Erythroblast (primary cell): ENCODE results near the gene TACR2.

Experiments
- DNase-seq, 2 experiments: peaks; one replicate each; lab custom pipeline; 2025; lab: John Stamatoyannopoulos, UW
- GATA1 ChIP-seq: IDR thresholded peaks from 2 replicates; pipeline ENCODE4 v1.6.1; 2011; ENCODE audit warnings: low read depth, mild to moderate bottlenecking, control low read depth, low read length, moderate library complexity
- POLR2A ChIP-seq: IDR thresholded peaks from 2 replicates; pipeline ENCODE4 v1.6.1; 2011; ENCODE audit warnings: mild to moderate bottlenecking, low read length

TACR2 gene

DNA sequence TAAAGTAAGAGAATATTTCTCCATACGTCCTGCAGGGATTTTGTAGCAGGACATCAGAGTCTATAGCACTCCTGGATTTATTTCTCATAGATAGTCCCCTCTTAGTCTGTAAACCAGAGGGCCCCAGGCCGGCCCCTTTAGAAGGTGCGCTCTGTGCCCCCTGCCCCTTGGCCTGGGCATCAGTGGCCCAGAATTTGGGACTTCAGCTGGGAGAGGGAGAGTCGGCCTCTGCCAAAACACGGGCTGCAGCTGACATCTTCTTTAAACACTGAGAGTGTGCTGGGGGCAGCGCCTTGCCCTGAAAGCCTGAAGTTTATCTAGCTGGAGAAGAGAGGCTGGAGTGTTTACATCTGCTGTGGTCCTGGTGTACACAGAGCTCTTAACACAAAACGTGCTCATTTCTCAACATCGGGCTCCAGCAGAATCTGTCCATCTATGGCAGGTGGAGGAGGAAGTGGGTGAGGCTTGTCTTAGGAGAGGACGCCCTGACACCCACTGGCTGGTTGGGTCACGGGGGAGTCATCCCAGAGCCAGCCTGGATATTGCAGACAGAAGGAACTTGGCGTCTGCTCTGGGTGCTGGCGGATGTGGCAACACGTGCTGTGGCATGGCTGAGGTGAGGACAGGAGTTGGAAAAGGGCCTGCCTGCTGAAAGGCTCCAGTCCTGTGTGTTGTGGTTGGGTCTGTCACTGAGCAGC is 5.0 kb upstream of the TACR2 start:
- TF ChIP-seq POLR2A (no peak), GATA1 (no peak)

DNA sequence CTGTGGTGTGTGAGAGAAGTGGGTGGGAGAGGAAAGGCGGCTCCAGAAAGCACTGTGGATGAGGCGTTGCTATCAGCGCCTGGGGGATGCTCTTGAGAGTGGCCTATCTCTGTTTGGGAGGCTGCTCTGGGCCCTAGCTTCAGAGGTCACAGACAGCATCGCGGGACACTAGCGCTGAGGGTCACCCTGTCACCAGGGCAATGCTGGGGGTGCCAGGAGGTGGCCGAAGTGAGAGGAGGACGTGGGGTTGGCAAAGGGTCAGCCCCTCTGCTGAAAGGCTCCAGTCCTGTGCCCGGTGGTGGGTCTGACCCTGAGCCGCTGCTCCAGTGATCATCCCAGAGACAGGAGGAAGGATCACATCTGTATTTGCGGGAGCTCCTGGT is 3.0 kb upstream of the TACR2 start:
- no peak for TF ChIP-seq POLR2A
- TF ChIP-seq GATA1, result no peak
- no peak for DNase-seq

More for the DNA sequence above, 5.0 kb upstream of the TACR2 start:
- no peak for DNase-seq

DNA sequence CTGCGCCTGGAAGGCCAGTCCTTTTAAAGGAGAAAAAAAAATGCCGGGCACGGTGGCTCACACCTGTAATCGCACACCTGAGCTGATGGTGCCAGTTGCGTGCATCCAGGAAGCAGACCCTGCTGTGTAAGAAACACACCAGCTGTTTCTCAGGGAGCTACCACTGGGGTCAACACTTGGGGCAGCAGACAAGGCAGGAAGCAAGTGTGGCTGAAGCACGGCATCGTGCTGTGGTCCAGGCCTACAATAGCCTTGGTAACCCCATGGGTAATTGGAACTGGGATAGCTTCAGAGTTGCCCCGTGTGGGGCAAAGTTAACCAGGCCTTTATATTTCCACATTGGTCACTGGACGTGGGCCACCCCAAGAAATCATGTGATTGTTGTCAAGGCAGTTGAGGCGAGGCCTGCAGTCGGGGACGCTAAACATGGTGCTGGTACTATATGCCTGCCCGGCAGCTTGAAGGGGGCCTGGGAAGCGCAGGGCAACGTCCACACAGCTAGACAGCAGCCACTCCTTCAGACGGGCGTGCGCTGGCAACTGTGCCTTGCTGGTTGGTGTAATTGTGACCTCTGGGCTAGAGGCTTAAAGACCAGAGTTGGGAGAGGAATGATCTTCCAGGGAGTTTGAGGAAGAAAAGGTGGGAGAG is 2.5 kb upstream of the TACR2 start:
- DNase-seq, result no peak
- TF ChIP-seq GATA1 (no peak), POLR2A (no peak)

DNA sequence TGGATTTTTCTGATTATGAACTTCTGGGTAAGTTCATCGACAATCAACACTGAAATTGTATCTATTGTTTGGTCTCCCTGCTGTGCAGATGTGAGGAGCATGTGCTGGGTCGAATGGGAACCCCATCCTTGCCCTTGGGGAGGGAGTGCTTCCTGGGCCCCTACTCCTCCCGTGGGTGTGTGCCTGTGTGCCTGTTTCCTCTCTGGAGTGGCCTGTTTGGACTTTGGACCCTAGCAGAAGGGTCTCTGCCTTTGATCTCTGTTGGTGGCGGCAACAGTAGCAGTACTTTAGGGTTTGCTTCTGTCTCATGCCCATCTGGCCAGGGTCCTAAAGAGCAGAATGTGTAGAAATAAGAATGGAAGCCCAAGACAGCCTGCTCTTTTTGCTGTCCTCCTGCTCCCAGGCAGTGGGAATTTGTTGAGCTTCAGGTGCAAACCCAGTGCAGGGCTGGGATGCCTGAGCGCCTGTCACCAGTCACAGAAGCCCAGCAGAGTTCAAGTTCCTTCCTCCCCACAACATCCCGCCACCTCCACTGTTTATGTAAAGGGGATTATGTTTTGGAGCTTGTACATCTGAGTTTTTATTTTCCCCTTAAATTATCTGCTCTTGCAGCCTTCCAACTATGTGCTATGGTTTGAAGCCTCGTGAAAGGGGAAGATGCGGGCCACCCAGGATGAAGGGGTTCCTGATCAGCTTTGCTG is 1.5 kb upstream of the TACR2 start:
- no peak for DNase-seq
- TF ChIP-seq GATA1, result no peak
- no peak for TF ChIP-seq POLR2A

DNA sequence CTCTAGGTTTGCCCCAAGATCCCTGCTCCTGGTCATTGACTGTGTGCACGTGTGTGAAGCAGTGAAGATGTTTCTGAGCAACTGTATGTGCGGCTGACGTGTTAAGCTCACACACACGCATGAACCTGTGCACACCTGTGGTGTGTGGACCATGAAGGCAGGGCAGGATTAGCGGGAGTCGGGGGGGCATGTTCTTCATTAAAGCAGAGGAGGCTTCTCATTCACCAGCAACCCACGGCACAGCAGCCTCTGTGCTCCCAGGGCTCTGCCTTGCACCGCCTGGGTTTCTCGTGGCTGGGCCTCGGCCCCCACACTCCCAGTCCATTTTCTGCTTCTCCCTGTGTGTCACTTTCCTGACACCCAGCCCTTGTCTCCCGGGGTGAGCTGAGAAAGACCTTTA is 824 bp upstream of the TACR2 start:
- no peak for TF ChIP-seq POLR2A
- TF ChIP-seq GATA1, result no peak
- no peak for DNase-seq

DNA sequence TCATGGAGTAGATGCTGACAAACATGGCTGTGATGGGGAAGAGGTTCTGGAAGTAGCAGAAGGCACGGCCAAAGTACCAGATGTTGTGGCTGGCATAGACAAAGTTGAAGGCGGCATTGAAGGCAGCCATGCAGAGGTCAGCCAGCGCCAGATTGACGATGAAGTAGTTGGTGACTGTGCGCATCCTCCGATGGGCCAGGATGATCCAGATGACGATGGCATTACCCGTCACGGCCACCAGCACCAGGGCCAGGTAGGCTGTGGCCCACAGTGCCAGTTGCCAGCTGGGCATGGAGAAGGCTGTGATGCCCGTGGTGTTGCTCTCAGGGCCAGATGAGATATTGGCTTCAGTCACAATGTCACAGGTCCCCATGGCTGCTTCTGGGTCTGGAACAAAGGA is 767 bp downstream of the TACR2 start:
- no peak for TF ChIP-seq POLR2A
- TF ChIP-seq GATA1, result no peak
- DNase-seq, result no peak

DNA sequence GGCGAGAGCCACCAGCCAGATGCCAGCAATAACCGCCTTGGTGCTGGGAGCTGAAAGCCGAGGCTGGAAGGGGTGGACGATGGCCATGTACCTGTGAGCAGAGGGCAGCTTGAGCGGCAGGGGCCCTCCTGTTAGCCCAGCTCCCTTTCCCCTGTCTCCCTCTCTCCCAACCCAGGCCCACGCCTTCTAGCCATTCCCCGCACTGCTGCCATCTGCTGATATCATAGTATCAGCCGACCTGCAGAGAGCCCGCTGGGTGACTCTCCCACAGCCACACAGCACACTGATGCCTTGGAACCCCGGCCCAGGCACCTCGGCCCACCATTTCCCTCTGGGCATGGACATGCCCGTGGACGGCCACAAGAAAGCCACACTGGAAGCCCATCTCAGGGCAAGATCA is 1.7 kb downstream of the TACR2 start:
- DNase-seq, result no peak
- TF ChIP-seq GATA1, result no peak
- TF ChIP-seq POLR2A, result no peak

DNA sequence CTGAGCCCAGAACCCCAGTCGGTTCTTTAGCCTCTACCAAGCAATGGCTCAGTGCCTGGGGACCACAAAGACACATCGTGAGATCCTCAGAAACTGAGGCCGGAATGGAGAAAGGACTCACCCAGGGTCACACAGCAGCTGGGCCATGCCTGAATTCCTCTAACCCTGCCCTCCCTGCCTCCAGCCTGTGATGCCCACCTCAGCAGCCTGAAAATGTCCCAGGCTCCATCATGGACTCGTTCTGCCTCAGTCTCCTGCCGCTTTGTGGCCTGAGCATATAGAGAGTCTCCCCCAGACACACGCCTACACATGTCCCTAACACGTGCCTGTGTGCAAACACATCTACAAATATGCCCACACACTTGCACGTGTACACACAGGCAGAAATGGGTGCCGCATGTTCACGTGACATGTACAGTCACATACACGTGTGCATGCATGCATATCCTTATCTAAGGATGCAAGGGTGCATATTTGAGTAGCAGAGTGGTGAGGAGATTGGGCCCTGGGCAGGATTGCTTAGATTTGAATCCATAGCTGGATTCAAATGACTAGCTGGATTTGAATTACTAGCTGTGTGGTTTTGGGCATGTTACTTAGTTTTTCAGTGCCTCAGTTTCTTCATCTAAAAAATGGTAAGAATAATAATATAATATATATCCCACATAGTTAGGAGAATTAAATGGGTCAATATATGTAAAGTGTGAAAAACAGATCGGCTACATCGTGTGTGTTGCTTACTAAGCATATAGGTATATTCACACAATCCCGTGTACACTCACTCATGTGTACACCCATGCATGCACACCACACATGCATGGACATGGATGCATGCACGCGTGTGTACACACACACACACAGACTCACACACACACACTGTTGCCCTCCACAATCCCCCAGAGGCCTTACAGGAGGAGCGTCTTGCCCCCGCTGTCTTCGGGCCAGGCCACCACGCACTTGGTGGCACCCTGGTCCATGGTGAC is 2.4 kb downstream of the TACR2 start:
- no peak for DNase-seq
- TF ChIP-seq GATA1 (no peak), POLR2A (no peak)

DNA sequence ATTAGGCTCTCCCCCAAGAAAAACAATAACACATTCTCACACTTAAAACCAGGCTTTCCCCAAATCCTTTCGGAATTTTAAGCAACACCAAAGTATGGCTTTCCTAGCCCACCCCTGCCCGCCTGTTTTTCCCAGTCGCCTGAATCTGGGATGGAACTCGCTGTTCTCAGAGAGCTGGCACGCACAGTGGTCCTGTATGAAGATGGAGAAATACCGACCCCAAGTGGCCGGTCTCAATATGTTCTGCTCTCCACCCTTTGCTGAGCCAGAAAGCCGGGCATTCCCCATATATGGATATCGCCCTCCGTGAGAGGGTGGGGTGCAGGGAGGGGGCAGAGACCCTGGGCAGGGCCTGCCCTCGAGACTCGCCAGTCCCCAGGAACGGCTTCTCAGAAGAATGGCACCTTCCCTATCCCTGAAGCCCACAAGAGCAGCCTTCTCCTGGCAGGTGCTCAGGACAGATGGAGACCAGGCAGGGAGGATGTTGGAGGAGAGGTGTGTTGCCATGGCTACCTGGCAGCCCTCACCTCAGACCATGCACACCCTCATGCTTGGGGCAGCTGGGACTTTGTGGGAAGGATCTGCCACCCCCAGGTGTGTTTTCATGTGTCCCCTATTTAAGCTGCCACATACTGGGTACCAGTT is 3.4 kb downstream of the TACR2 start:
- TF ChIP-seq GATA1, result no peak
- TF ChIP-seq POLR2A, result no peak
- DNase-seq, result peak; percentile 53 to 74

DNA sequence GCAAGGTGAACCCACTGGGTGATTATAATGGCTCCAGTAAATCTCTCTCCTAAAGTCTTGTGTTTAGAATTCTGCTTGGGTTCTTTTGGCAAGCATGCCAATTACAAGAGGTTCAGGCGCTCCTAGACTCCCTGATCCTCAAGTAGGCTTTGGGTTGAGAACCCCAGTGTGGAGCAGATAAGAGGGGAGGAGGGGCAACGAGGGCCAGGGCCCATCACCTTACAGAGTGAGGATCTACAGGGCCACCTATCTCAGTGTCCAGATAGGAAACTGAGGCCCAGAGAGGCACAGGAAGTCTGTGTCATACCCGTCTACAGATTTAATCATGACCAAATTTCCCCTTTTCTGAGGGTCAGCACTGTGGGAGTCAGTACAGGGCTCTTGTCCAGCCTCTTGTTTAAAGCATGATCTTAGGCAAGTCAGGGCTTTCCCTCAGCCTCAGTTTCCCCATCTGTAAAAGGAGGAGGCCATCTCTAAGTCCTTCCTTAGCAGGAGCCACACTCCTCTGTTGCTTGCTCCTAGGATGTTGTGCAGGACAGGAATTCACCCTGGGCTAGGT is 4.4 kb downstream of the TACR2 start:
- TF ChIP-seq POLR2A (no peak), GATA1 (no peak)

DNA sequence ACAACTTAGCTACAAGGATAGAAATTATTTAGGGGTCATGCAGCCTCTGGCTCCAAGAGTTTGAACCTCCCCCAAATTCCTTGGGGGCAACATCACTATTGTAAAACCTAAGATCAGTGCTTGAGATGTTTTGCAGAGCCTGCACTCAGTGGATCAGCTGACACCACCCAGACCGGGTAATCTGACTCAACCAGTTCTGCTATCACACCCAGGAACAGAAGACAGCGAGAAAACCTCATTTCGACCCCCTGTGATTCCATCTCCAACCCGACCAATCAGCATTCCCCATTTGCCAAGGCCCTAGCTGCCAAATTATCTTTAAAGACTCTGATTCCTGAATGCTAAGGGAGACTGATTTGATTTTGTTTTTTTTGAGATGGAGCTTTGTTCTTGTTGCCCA is 5.2 kb downstream of the TACR2 start:
- peak; percentile 55 to 79 for DNase-seq
- no peak for TF ChIP-seq GATA1
- no peak for TF ChIP-seq POLR2A

More for the DNA sequence above, 4.4 kb downstream of the TACR2 start:
- no peak for DNase-seq

DNA sequence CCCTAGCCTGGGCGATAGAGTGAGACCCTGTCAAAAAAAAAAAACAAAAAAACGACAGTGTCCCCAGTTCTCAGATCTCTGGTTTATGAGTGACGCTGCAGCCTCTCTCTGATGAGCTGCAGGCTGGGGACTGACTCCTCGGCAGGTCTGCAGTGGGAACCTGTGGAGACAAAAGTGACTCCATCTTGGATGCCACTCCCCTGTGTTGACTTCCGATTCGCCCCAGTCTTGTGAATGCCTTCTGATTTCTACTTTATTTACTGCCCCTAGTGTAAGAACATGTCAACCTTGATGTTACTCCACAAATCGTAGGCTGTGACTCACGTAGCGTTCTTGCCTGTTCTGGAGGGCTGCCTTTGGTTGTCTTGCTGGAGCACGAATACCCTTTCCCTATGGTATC is 6.2 kb downstream of the TACR2 start:
- TF ChIP-seq GATA1, result no peak
- no peak for TF ChIP-seq POLR2A
- DNase-seq, result no peak

DNA sequence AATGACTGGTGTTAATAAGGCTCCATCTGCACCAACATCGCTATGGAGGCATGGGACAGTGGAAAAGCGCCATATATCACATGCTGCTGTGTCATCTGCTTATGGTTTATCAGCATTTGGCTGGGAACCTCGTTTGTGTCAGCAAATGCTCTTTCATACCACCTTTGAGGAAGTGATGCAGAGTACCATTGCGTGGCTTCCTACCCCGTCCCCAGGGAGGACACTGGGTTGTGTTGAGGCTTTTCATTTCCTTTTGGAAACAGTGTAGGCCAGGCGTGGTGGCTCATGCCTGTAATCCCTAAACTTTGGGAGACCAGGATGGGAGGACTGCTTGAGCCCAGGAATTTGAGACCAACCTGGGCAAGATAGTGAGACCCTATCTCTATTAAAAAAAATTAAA is 6.8 kb downstream of the TACR2 start:
- no peak for TF ChIP-seq POLR2A
- TF ChIP-seq GATA1, result no peak
- peak; percentile 47 to 66 for DNase-seq
